Breast epithelium (tissue), 3 donors: ENCODE results near the gene SIRT1.
"Not testable (repeated sequence)": the region's sequence is repeated elsewhere in the genome, so short reads cannot be mapped to it uniquely, and the experiment has no call there.

Source experiments
- POLR2A ChIP-seq: fragments of 450-650 bp; IDR thresholded peaks from one replicate; pipeline ENCODE4 v1.6.1; 2016; ENCODE audit warnings: antibody characterized with exemption, mild to moderate bottlenecking, moderate library complexity
- TF ChIP-seq, protein P1 (sequence below), 3 donors: fragments of 450-650 bp; IDR thresholded peaks; one replicate each; pipeline ENCODE4 v1.5.1; 2016 to 2017; ENCODE audit warnings: antibody characterized with exemption in 3 of 3, mild to moderate bottlenecking in 3 of 3, moderate library complexity in 3 of 3

DNA sequence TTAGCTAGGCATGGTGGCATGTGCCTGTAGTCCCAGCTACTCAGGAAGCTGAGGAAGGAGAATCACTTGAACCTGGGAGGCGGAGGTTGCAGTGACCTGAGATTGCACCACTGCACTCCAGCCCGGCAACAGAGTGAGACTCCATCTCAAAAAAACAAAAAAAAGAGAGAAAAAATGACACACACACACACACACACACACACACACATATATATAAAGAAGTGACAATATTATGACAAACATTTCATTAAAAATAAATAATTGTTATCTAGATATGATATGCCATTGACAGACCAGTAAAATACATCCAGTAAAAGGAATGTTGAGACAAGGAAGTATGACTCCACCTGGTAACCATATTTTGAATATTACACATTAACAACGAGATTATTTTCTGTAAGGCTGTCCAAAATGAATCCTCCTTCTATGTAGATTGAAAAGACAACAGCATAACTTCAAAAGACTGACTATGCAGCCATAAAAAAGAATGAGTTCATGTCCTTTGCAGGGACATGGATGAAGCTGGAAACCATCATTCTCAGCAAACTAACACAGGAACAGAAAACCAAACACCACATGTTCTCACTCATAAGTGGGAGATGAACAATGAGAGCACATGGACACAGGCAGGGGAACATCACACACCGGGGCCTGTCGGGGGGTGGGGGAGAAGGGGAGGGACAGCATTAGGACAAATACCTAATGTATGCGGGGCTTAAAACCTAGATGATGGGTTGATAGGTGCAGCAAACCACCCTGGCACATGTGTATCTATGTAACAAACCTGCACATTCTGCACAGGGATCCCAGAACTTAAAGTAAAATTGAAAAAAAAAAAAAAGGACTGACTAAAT, 48.7 kb upstream of the SIRT1 start:
- TF ChIP-seq, protein P1, sequence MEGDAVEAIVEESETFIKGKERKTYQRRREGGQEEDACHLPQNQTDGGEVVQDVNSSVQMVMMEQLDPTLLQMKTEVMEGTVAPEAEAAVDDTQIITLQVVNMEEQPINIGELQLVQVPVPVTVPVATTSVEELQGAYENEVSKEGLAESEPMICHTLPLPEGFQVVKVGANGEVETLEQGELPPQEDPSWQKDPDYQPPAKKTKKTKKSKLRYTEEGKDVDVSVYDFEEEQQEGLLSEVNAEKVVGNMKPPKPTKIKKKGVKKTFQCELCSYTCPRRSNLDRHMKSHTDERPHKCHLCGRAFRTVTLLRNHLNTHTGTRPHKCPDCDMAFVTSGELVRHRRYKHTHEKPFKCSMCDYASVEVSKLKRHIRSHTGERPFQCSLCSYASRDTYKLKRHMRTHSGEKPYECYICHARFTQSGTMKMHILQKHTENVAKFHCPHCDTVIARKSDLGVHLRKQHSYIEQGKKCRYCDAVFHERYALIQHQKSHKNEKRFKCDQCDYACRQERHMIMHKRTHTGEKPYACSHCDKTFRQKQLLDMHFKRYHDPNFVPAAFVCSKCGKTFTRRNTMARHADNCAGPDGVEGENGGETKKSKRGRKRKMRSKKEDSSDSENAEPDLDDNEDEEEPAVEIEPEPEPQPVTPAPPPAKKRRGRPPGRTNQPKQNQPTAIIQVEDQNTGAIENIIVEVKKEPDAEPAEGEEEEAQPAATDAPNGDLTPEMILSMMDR (IDR thresholded peaks at IDR 0.05), result not testable (repeated sequence)
- TF ChIP-seq POLR2A, result not testable (repeated sequence)
